HepG2 (cell line): ENCODE results near the gene HEY2. TPM values are rescaled to one million over a fixed set of nuclear protein-coding genes. Genes with fewer than 3 reads are reported as not detected.

ENCODE experiments used
- ARID2 ChIP-seq: sonication (generic); formaldehyde crosslinking; IDR thresholded peaks from 2 replicates; pipeline ENCODE4 v1.8.1; 2022; ENCODE audit warnings: mild to moderate bottlenecking, missing genetic modification reagents, borderline replicate concordance
- BHLHE40 ChIP-seq: IDR thresholded peaks from 2 replicates; pipeline ENCODE4 v1.6.1; 2011; ENCODE audit warnings: low read length, improper control_type of control experiment
- EHMT2 ChIP-seq: fragments of 200-600 bp; sonication (generic); IDR thresholded peaks from 2 replicates; pipeline ENCODE4 v1.7.0; 2017; ENCODE audit warnings: antibody characterized with exemption, low read depth, low read length, borderline replicate concordance
- HDAC1 ChIP-seq: sonication (generic); formaldehyde crosslinking; IDR thresholded peaks from 2 replicates; pipeline ENCODE4 v1.5.1; 2020; ENCODE audit warnings: mild to moderate bottlenecking, missing genetic modification reagents
- HNRNPLL ChIP-seq: fragments of 200-400 bp; formaldehyde crosslinking; IDR thresholded peaks from 2 replicates; pipeline ENCODE4 v1.6.1; 2017; ENCODE audit warnings: mild to moderate bottlenecking, low read depth, low read length; ENCODE audit not compliant: poor library complexity, severe bottlenecking
- NONO ChIP-seq, 2 experiments: fragments of 450-650 bp in 1 of 2; sonication (generic) in 1 of 2; formaldehyde crosslinking in 1 of 2; IDR thresholded peaks in 1 of 2; conservative IDR thresholded peaks in 1 of 2; 2 replicates each; pipeline versions ENCODE4 v1.6.1 to v1.8.0; 2017 to 2022; ENCODE audit warnings: mild to moderate bottlenecking in 1 of 2, missing genetic modification reagents in 1 of 2, moderate library complexity in 1 of 2
- PAWR ChIP-seq: sonication (generic); formaldehyde crosslinking; IDR thresholded peaks from 2 replicates; pipeline ENCODE4 v1.4.0; 2020; ENCODE audit warnings: missing genetic modification reagents, mild to moderate bottlenecking, borderline replicate concordance
- PAX8 ChIP-seq: sonication (generic); formaldehyde crosslinking; IDR thresholded peaks from 2 replicates; pipeline ENCODE4 v1.8.0; 2022; ENCODE audit warnings: mild to moderate bottlenecking, missing genetic modification reagents, borderline replicate concordance
- RBM22 ChIP-seq: fragments of 200-400 bp; formaldehyde crosslinking; optimal IDR thresholded peaks from 2 replicates; pipeline ENCODE3; 2017; ENCODE audit warnings: mild to moderate bottlenecking, low read length, moderate library complexity
- SIN3A ChIP-seq: IDR thresholded peaks from 2 replicates; pipeline ENCODE4 v1.6.1; 2011; ENCODE audit warnings: low read depth, mild to moderate bottlenecking, control low read depth, low read length, borderline replicate concordance
- YEATS2 ChIP-seq: sonication (generic); formaldehyde crosslinking; IDR thresholded peaks from 2 replicates; pipeline ENCODE4 v1.4.0; 2020; ENCODE audit warnings: missing genetic modification reagents, borderline replicate concordance
- ZNF3 ChIP-seq: IDR thresholded peaks from 2 replicates; pipeline ENCODE4 v1.7.0; 2017; ENCODE audit warnings: inconsistent platforms
- ZNF577 ChIP-seq: sonication (generic); formaldehyde crosslinking; IDR thresholded peaks from 2 replicates; pipeline ENCODE4 v1.4.0; 2020; ENCODE audit warnings: mild to moderate bottlenecking, low read depth, missing genetic modification reagents, borderline replicate concordance
- ZNF580 ChIP-seq: IDR thresholded peaks from 2 replicates; pipeline ENCODE4 v1.6.1; 2016; ENCODE audit warnings: low read depth, borderline replicate concordance
- ZNF616 ChIP-seq: sonication (generic); formaldehyde crosslinking; IDR thresholded peaks from 2 replicates; pipeline ENCODE4 v1.5.0; 2020; ENCODE audit warnings: low read depth, mild to moderate bottlenecking, missing genetic modification reagents
- ZNF770 ChIP-seq: sonication (generic); formaldehyde crosslinking; IDR thresholded peaks from 2 replicates; pipeline ENCODE4 v1.5.0; 2020; ENCODE audit warnings: mild to moderate bottlenecking, missing genetic modification reagents
- ZNF790 ChIP-seq: sonication (generic); formaldehyde crosslinking; IDR thresholded peaks from 2 replicates; pipeline ENCODE4 v1.8.0; 2022; ENCODE audit warnings: missing genetic modification reagents, mild to moderate bottlenecking, borderline replicate concordance
- ZNF816 ChIP-seq: sonication (generic); formaldehyde crosslinking; IDR thresholded peaks from 2 replicates; pipeline ENCODE4 v1.8.0; 2022; ENCODE audit warnings: missing genetic modification reagents, mild to moderate bottlenecking, borderline replicate concordance
- polyA plus RNA-seq, 8 experiments: library from polyadenylated mRNA; depleted of rRNA in 3 of 8; stranded (reverse) in 7 of 8; unstranded in 1 of 8; fragments of >200 nt; fragmentation: Illumina TruSeq in 4 of 8; extraction: Trizol in 4 of 8; gene quantifications; 2 replicates each; pipeline versions ENCODE4 v1.2.1 to v1.2.3, GENCODE V29; 2011 to 2016; ENCODE audit warnings: low read depth in 4 of 8, missing spikeins in 1 of 8, mixed read lengths in 1 of 8; ENCODE audit not compliant: insufficient read depth in 1 of 8
- total RNA-seq, 5 experiments: library from RNA; depleted of rRNA; stranded (reverse); fragments of >200 nt; fragmentation: Illumina TruSeq; extraction: Trizol; gene quantifications; 2 replicates each; pipeline ENCODE4 v1.2.3, GENCODE V29; 2016; ENCODE audit warnings: low read depth in 1 of 5
- TF ChIP-seq, protein P1 (sequence below): sonication (generic); formaldehyde crosslinking; IDR thresholded peaks from 2 replicates; pipeline ENCODE4 v1.5.0; 2020; ENCODE audit warnings: mild to moderate bottlenecking, missing genetic modification reagents, borderline replicate concordance

The HEY2 gene
- total and polyA plus RNA-seq, 2 of the 13 experiments (the other 11 are each of a cell fraction or from before 2014, with no cell fraction given): 0.04 TPM

DNA sequence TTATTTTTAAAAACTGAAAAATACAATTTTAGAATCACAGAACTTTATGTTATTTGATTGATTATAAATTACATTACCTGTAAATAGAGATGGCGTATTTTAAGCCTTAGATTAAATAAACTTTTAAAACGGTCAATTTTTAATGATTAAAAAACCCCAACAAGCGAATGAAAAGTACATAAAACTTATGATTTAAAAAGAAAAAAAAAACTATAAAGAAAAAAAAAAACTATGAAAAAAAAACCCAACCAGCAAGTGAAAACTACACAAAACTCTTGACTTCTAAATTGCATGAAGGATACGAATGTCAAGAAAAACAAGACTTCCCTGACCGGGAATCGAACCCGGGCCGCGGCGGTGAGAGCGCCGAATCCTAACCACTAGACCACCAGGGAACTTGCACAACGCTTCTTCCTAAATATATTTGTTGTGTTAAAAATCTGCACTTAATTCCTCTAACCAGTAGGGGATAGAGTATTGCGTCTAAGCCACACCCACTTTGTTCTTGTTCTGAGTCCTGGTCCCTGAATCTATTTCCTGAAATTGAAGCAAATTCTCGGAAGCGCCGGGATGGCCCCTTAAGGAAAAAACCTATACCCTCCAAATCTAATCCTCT lies 30.6 kb downstream of the HEY2 start (continued):
- TF ChIP-seq ZNF770 (no peak; the same call in 1 of the 2 replicates), HNRNPLL (no peak), PAWR (no peak), ZNF616 (no peak), ZNF580 (peak; percentile 81; the same call in 1 of the 2 replicates), NONO (IDR thresholded peaks at IDR 0.05) (no peak), NONO (CRISPR knock-in tag; conservative IDR thresholded peaks at IDR 0.05) (peak; percentile 70), PAX8 (CRISPR knock-in tag) (no peak), YEATS2 (CRISPR knock-in tag) (peak; percentile 54; the same call in 1 of the 2 replicates), SIN3A (no peak), ZNF816 (CRISPR knock-in tag) (no peak), HDAC1 (CRISPR knock-in tag) (no peak), BHLHE40 (no peak), ZNF3 (CRISPR knock-in tag) (no peak), RBM22 (peak; percentile 93), ZNF790 (no peak), ZNF577 (CRISPR knock-in tag) (no peak), ARID2 (CRISPR knock-in tag) (0 out of 2 replicates have a peak, but pooled peaks have one; percentile 7), EHMT2 (no peak)
- TF ChIP-seq, protein P1, sequence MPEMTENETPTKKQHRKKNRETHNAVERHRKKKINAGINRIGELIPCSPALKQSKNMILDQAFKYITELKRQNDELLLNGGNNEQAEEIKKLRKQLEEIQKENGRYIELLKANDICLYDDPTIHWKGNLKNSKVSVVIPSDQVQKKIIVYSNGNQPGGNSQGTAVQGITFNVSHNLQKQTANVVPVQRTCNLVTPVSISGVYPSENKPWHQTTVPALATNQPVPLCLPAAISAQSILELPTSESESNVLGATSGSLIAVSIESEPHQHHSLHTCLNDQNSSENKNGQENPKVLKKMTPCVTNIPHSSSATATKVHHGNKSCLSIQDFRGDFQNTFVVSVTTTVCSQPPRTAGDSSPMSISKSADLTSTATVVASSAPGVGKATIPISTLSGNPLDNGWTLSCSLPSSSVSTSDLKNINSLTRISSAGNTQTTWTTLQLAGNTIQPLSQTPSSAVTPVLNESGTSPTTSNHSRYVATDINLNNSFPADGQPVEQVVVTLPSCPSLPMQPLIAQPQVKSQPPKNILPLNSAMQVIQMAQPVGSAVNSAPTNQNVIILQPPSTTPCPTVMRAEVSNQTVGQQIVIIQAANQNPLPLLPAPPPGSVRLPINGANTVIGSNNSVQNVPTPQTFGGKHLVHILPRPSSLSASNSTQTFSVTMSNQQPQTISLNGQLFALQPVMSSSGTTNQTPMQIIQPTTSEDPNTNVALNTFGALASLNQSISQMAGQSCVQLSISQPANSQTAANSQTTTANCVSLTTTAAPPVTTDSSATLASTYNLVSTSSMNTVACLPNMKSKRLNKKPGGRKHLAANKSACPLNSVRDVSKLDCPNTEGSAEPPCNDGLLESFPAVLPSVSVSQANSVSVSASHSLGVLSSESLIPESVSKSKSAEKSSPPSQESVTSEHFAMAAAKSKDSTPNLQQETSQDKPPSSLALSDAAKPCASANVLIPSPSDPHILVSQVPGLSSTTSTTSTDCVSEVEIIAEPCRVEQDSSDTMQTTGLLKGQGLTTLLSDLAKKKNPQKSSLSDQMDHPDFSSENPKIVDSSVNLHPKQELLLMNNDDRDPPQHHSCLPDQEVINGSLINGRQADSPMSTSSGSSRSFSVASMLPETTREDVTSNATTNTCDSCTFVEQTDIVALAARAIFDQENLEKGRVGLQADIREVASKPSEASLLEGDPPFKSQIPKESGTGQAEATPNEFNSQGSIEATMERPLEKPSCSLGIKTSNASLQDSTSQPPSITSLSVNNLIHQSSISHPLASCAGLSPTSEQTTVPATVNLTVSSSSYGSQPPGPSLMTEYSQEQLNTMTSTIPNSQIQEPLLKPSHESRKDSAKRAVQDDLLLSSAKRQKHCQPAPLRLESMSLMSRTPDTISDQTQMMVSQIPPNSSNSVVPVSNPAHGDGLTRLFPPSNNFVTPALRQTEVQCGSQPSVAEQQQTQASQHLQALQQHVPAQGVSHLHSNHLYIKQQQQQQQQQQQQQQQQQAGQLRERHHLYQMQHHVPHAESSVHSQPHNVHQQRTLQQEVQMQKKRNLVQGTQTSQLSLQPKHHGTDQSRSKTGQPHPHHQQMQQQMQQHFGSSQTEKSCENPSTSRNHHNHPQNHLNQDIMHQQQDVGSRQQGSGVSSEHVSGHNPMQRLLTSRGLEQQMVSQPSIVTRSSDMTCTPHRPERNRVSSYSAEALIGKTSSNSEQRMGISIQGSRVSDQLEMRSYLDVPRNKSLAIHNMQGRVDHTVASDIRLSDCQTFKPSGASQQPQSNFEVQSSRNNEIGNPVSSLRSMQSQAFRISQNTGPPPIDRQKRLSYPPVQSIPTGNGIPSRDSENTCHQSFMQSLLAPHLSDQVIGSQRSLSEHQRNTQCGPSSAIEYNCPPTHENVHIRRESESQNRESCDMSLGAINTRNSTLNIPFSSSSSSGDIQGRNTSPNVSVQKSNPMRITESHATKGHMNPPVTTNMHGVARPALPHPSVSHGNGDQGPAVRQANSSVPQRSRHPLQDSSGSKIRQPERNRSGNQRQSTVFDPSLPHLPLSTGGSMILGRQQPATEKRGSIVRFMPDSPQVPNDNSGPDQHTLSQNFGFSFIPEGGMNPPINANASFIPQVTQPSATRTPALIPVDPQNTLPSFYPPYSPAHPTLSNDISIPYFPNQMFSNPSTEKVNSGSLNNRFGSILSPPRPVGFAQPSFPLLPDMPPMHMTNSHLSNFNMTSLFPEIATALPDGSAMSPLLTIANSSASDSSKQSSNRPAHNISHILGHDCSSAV: no peak; the same call in 1 of the 2 replicates
